Activated CD4-positive, alpha-beta T cell treated with anti-CD3 and anti-CD28 coated beads for 4 hours (primary cell): Measurements from ENCODE around the gene BYSL.

Source experiments
- DNase-seq, 2 donors: peaks; one replicate each; pipeline ENCODE4 v3.0.0-alpha.2; 2020

BYSL gene

GRCh38 chr6:41920921-41921711 lies at the start of gene BYSL, which contains the start of gene MED20:
BYSL (plus strand) TSS chr6:41921499; CDS start chr6:41921563, 64 bp downstream.
MED20 (minus strand) TSS chr6:41921139; CDS start chr6:41921018, 121 bp downstream.
- DNase-seq, result peak; percentile 92 to 96

GRCh38 chr6:41871691-41872090 lies 49.6 kb upstream of the BYSL start:
- DNase-seq, result no peak

GRCh38 chr6:41872147-41872546 lies 49.2 kb upstream of the BYSL start:
- DNase-seq, result no peak

- no peak for DNase-seq
Measured at GRCh38 chr6:41874741-41875140, 46.6 kb upstream of the BYSL start.

GRCh38 chr6:41877051-41877680 lies 44.1 kb upstream of the BYSL start:
- DNase-seq, result no peak

GRCh38 chr6:41878246-41878645 lies 43.1 kb upstream of the BYSL start:
- no peak for DNase-seq

GRCh38 chr6:41878961-41879405 lies 42.3 kb upstream of the BYSL start:
- DNase-seq, result no peak

GRCh38 chr6:41881506-41881905 lies 39.8 kb upstream of the BYSL start:
- no peak for DNase-seq

GRCh38 chr6:41884957-41885356 lies 36.3 kb upstream of the BYSL start:
- DNase-seq, result no peak

- no peak for DNase-seq
Measured at GRCh38 chr6:41885930-41886329, 35.4 kb upstream of the BYSL start.

GRCh38 chr6:41887331-41887751 lies 34.0 kb upstream of the BYSL start:
- DNase-seq, result no peak

GRCh38 chr6:41892921-41893564 lies 28.3 kb upstream of the BYSL start:
- DNase-seq, result no peak

GRCh38 chr6:41894366-41895299 lies 26.7 kb upstream of the BYSL start:
- DNase-seq, result no peak

- DNase-seq, result peak; percentile 91 to 92
Measured at GRCh38 chr6:41895300-41896233, 25.7 kb upstream of the BYSL start, which contains the start of gene USP49. USP49 (minus strand) TSS chr6:41895375; CDS start chr6:41806983, 88,392 bp downstream.

GRCh38 chr6:41896281-41896680 lies 25.0 kb upstream of the BYSL start:
- no peak for DNase-seq

- no peak for DNase-seq
Measured at GRCh38 chr6:41900861-41901260, 20.4 kb upstream of the BYSL start.

- peak; percentile 53 to 72 for DNase-seq
Measured at GRCh38 chr6:41901882-41902519, 19.3 kb upstream of the BYSL start.

GRCh38 chr6:41909727-41910126 lies 11.6 kb upstream of the BYSL start:
- DNase-seq, result no peak

GRCh38 chr6:41914343-41914742 lies 7.0 kb upstream of the BYSL start:
- no peak for DNase-seq

GRCh38 chr6:41914869-41915530 lies 6.3 kb upstream of the BYSL start:
- DNase-seq, result no peak
